Umbilical cord (tissue), 2 donors: ENCODE measurements around the gene GALP. TPM values are rescaled to one million over a fixed set of nuclear protein-coding genes. Genes with fewer than 3 reads are reported as not detected.
"Not testable (repeated sequence)": the region's sequence is repeated elsewhere in the genome, so short reads cannot be mapped to it uniquely, and the experiment has no call there.

Source experiments
- DNase-seq: peaks from one replicate; pipeline ENCODE4 v3.0.0-alpha.2; 2015; ENCODE audit warnings: low spot score
- total RNA-seq: library from RNA; depleted of rRNA; stranded (reverse); fragments of >200 nt; gene quantifications from one replicate; pipeline ENCODE4 v1.2.3, GENCODE V29; 2014; ENCODE audit warnings: low replicate concordance; ENCODE audit not compliant: insufficient read depth

The GALP gene
- total RNA-seq, 1 donor from 2014 or later = not detected

- DNase-seq = no peak
Measured at GRCh38 chr19:56191115-56191514, 15.3 kb downstream of the GALP start.

GRCh38 chr19:56191711-56192110, 15.9 kb downstream of the GALP start:
- DNase-seq = no peak

- DNase-seq = no peak
Measured at GRCh38 chr19:56193981-56194640, 18.3 kb downstream of the GALP start.

- not testable (repeated sequence) for DNase-seq
Measured at GRCh38 chr19:56197646-56198045, 21.8 kb downstream of the GALP start, which contains the start of gene ZSCAN5B. ZSCAN5B (minus strand) TSS chr19:56197783; CDS start chr19:56193052, 4,731 bp downstream.

GRCh38 chr19:56199687-56200086, 23.9 kb downstream of the GALP start:
- no peak for DNase-seq

- DNase-seq = no peak
Measured at GRCh38 chr19:56201973-56202372, 26.2 kb downstream of the GALP start, which contains the start of gene ZSCAN5C. ZSCAN5C (plus strand) TSS chr19:56202273; CDS start chr19:56205914, 3,641 bp downstream.

GRCh38 chr19:56207581-56207980, 31.8 kb downstream of the GALP start:
- DNase-seq = not testable (repeated sequence)

- DNase-seq = no peak
Measured at GRCh38 chr19:56209091-56209490, 33.3 kb downstream of the GALP start.

- DNase-seq = not testable (repeated sequence)
Measured at GRCh38 chr19:56210036-56210435, 34.2 kb downstream of the GALP start.

- DNase-seq = no peak
Measured at GRCh38 chr19:56211718-56212117, 35.9 kb downstream of the GALP start.

GRCh38 chr19:56217039-56217949, 41.5 kb downstream of the GALP start:
- peak; percentile 41 for DNase-seq

GRCh38 chr19:56218961-56219360, 43.2 kb downstream of the GALP start:
- no peak for DNase-seq

GRCh38 chr19:56221442-56221841, 45.6 kb downstream of the GALP start:
- peak; percentile 12 for DNase-seq

GRCh38 chr19:56221851-56222250, 46.0 kb downstream of the GALP start:
- no peak for DNase-seq

- no peak for DNase-seq
Measured at GRCh38 chr19:56222901-56223300, 47.1 kb downstream of the GALP start.

- no peak for DNase-seq
Measured at GRCh38 chr19:56223481-56223880, 47.7 kb downstream of the GALP start.

Other genes with a start within 250 kb of the GALP start
- gene NLRP13, start 243.7 kb upstream of the GALP start, total RNA-seq = 1.2 TPM
- 0.72 TPM for gene NLRP8, start 228.2 kb upstream of the GALP start, total RNA-seq
- gene NLRP5, start 189.2 kb upstream of the GALP start, total RNA-seq = 0.24 TPM
- gene ZNF787, start 54.7 kb upstream of the GALP start, total RNA-seq = 13.2 TPM
- 15.2 TPM for gene ZNF444, start 34.7 kb upstream of the GALP start, total RNA-seq
- 7.2 TPM for gene ZSCAN5B, start 21.8 kb downstream of the GALP start, total RNA-seq
- gene ZSCAN5C, start 26.3 kb downstream of the GALP start, total RNA-seq = not detected
- gene EDDM13, start 96.7 kb downstream of the GALP start, total RNA-seq = not detected
- 1.9 TPM for gene ZSCAN5A, start 138.8 kb downstream of the GALP start, total RNA-seq
- gene ZNF582, start 217.5 kb downstream of the GALP start, total RNA-seq = 11.3 TPM
- gene ZNF583, start 228.3 kb downstream of the GALP start, total RNA-seq = 25.3 TPM